Measurements from ENCODE around the gene IL17REL.

The IL17REL gene

DNA sequence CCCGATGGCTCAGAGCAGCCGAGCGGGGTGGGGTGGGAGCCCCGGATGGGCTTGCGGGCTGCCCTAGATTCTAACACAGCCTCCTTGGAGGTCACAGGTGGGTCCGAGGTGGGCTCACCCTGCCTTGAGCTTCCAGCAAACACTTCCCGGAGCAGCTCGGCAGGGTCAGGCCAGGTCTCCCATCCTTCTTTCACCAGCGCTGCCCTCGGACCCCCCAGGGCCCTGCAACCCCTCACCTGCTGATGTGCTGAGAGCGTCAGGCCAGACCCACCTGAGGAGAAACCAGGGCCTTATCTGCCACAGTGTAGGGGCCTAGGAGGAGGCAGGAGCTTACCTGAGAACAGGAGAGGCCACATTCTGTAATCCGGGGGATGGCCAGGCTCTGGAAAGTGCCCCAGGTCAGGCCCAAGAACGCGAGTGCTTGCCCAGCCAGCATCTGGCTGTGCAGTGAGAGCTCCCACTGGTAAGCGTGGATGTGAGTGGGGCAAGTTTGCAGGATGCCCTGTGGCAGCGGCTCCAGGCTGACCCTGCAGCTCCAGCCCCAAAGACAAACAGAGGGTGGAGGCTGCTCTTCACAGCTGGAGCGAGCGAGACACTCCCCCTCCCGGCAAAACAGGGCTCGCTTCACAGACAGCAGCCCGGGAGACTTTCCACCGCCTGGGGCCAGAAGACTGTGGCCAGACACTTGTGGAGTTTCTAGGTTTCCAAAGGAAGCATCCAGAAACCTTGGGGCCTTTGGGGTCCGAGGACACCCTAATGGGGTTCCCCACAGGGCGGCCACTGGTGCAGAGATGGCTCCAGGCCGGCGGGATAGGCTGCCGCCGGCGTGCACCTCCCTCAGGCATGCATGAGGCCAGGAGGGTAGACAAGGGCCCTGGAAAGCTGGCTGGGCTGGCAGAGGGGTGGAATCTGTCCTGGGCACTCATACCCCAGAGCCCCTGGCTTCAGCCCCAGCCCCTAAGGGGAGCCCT is at the start of gene IL17REL:
Gene IL17REL, minus strand, starts transcription at position 555 of the 971 bp plus-strand sequence. Its CDS starts 119 bp downstream, at position 436.
- H3K4me1 ChIP-seq (ENCODE audit: control insufficient read depth, insufficient read depth, low read length) = peaks cover 27% of the 10 kb centered on the region
- no peaks in the 10 kb centered on the region for H3K9me3 ChIP-seq (ENCODE audit: control insufficient read depth, insufficient read depth, low read depth, low read length)
- no peaks in the 10 kb centered on the region for H3K36me3 ChIP-seq (ENCODE audit: control insufficient read depth, insufficient read depth, low read length)
- no peak within 1 kb of the TSS for H3K27ac ChIP-seq (ENCODE audit: low read depth, low read length)
- no peak within 1 kb of the TSS for H3K9ac ChIP-seq (ENCODE audit: low read length)
- no peak within 1 kb of the TSS for H3K4me3 ChIP-seq (ENCODE audit: low read depth, low read length)
- peaks cover 84% of the 10 kb centered on the region for H3K27me3 ChIP-seq (ENCODE audit: control insufficient read depth, insufficient read depth, low read length)

DNA sequence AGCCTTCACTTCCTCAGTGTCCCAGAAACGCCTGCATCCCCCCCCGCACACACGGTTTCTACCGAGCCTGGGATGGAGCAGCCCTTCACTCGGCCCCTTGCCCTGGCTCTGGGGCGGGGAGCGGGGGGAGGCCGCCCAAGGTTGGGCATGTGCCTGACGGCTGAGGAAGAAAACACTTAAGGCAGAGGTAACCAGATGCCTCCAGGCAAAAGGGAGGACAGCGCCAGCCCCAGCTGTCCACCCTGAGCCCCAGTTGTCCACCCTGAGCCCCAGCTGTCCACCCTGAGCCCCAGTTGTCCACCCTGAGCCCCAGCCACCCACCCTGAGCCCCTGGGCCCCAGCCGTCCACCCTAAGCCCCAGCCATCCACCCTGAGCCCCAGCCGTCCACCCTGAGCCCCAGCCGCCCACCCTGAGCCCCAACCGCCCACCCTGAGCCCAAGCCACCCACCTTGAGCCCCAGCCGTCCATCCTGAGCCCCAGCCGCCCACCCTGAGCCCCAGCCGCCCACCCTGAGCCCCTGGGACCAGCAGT is 49.3 kb upstream of the IL17REL start:
- no peak overlapping the region for H3K27ac ChIP-seq (ENCODE audit: low read depth, low read length)

DNA sequence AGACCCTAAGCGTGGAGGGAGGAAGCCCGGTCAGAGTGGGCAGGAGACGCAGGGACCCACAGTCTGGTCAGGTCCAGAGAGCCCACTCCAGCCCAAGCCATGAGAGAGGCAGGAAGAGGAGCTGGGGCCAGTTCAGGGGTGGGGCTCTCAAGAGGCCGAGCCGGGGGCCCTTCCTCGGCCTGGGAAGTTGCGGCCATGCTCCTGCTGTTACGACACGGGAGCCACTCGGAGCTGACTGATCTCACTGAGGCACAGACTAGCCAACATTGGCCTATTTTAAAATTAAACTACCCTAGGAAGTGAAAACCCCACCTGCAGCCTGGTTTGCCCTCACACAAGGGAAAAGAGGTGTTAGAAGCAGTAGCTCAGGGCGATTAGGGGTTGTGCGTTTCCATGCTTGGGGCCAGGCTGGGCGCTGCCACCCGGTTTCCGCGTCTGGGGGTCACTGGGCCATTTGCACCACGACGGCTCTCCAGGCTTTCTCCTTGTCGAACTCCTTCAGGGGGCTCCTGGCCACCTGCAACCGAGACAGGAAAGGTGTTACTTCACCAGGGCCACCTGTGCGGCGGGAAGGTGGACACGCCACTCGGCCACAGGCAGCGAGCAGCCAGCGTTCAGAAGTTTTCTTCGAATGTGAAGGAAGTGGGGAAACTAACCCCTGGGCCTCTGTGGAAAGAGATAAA is 48.7 kb upstream of the IL17REL start:
- no peaks in the 10 kb centered on the region for H3K9me3 ChIP-seq (ENCODE audit: control insufficient read depth, insufficient read depth, low read depth, low read length)
- no peak overlapping the region for H3K9ac ChIP-seq (ENCODE audit: low read length)
- no peaks in the 10 kb centered on the region; the same call in 1 of the 2 replicates for H3K4me1 ChIP-seq (ENCODE audit: control insufficient read depth, insufficient read depth, low read length)
- no peaks in the 10 kb centered on the region for H3K36me3 ChIP-seq (ENCODE audit: control insufficient read depth, insufficient read depth, low read length)
- no peak overlapping the region for H3K27ac ChIP-seq (ENCODE audit: low read depth, low read length)
- no peak overlapping the region for H3K4me3 ChIP-seq (ENCODE audit: low read depth, low read length)
- peaks cover 15% of the 10 kb centered on the region for H3K27me3 ChIP-seq (ENCODE audit: control insufficient read depth, insufficient read depth, low read length)

More for the DNA sequence above, 49.3 kb upstream of the IL17REL start:
- Histone ChIP-seq H3K9ac (ENCODE audit: low read length) (no peak overlapping the region), H3K36me3 (ENCODE audit: control insufficient read depth, insufficient read depth, low read length) (no peaks in the 10 kb centered on the region), H3K4me3 (ENCODE audit: low read depth, low read length) (no peak overlapping the region), H3K9me3 (ENCODE audit: control insufficient read depth, insufficient read depth, low read depth, low read length) (no peaks in the 10 kb centered on the region), H3K4me1 (ENCODE audit: control insufficient read depth, insufficient read depth, low read length) (no peaks in the 10 kb centered on the region; the same call in 1 of the 2 replicates), H3K27me3 (ENCODE audit: control insufficient read depth, insufficient read depth, low read length) (peaks cover 15% of the 10 kb centered on the region)

DNA sequence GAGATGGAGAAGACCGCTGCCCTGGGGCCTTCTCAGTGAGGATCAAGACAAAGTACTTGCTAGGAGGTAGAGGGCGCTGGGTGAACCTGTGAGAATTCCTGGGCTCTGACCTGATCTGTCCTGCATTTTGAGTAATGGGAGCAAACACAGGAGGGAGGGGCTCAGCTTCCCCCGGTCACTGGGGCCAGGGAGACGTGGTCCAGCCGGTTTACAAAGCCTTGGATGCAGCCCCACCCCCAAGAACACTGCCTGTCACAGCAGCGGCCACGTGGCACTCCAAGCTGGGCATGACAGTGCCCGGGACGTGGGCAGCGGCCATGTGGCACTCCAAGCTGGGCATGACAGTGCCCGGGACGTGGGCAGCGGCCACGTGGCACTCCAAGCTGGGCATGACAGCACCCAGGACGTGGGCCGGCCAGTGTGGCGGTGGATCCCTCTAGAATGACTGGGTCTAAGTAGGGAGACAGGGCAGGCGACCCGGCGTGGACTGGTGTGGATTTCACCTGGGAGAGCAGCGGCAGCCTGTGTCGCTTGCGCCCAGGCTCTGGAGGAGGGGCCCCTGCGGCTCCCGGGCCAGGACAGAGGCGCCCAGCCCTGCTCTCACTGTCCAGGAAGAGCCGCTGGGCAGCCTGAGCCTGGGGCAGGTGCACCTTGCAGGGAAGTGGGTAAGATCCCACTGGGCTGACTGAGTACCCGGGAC is 48.0 kb upstream of the IL17REL start:
- no peak overlapping the region for H3K4me3 ChIP-seq (ENCODE audit: low read depth, low read length)
- peaks cover 15% of the 10 kb centered on the region for H3K27me3 ChIP-seq (ENCODE audit: control insufficient read depth, insufficient read depth, low read length)
- H3K4me1 ChIP-seq (ENCODE audit: control insufficient read depth, insufficient read depth, low read length) = no peaks in the 10 kb centered on the region; the same call in 1 of the 2 replicates
- no peak overlapping the region for H3K27ac ChIP-seq (ENCODE audit: low read depth, low read length)
- H3K9ac ChIP-seq (ENCODE audit: low read length) = no peak overlapping the region
- H3K9me3 ChIP-seq (ENCODE audit: control insufficient read depth, insufficient read depth, low read depth, low read length) = no peaks in the 10 kb centered on the region
- H3K36me3 ChIP-seq (ENCODE audit: control insufficient read depth, insufficient read depth, low read length) = no peaks in the 10 kb centered on the region

DNA sequence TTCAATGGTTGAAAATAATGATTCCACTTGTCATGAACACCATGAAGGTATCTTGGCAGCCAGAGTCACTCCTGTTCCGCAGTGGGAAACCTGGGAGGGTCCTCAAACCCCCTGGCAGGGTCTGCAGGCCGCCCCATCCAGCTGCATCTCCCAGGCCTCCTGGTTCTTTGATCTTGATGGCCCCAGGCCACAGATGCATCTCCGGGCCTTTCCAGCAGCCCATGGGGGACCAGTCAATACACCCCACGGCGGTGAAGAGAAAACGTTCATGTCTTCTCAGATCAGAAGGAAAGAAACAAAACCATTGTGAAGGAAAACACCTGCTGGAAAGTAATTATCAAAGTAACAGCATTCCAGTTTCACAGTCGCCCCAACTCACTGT is 47.3 kb upstream of the IL17REL start:
- Histone ChIP-seq H3K27me3 (ENCODE audit: control insufficient read depth, insufficient read depth, low read length) (peaks cover 15% of the 10 kb centered on the region), H3K4me3 (ENCODE audit: low read depth, low read length) (peak overlapping the region; percentile 68; the same call in 1 of the 2 replicates), H3K9ac (ENCODE audit: low read length) (no peak overlapping the region), H3K4me1 (ENCODE audit: control insufficient read depth, insufficient read depth, low read length) (no peaks in the 10 kb centered on the region; the same call in 1 of the 2 replicates), H3K27ac (ENCODE audit: low read depth, low read length) (no peak overlapping the region), H3K36me3 (ENCODE audit: control insufficient read depth, insufficient read depth, low read length) (no peaks in the 10 kb centered on the region), H3K9me3 (ENCODE audit: control insufficient read depth, insufficient read depth, low read depth, low read length) (no peaks in the 10 kb centered on the region)

DNA sequence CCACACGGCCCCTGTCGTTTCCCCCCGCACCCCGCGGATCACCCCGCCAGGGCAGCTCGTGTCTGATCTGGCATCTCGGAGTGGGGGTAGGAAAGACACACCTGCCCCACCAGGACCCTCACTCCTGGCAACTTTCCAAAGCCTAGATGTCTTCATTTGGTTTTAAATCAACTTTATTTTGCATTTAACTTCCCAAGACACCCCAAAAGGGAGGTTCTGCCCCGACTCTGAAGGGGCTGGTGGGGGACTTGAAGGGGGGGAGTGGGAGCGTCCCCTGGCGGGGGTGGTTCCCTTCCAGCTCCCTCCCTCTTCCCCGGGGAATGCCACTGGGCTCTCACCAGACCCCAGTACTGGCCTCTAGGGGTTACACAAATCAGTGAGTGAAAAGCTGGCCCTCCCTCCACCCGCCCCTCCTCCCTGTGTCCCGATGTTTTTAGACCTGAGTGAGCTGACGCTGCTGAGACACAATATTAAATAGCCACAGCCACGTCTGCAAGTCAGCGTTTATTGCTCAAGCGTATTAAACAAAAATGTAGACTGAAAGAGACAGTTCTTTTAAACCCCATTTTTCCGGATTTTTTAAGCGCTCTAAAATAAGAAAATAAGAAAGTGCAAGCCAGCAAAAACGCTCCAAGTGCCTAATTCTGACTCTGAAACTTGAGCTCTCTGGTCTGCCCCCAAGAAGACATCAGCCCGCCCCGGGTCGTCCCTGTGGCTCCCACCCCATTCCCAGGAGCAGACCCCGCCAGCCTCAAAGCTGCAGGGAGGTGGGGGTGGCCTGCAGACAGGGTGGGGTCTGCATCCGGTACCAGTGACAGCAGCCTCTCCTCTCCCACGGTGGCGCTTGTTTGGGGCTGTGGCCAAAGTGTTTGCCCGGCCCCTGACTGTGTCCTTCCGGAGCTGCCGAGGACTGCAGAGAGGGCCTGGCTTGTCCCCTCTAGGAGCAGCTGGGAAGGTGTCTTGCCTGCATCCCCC is 46.6 kb upstream of the IL17REL start:
- Histone ChIP-seq H3K36me3 (ENCODE audit: control insufficient read depth, insufficient read depth, low read length) (no peaks in the 10 kb centered on the region), H3K4me3 (ENCODE audit: low read depth, low read length) (peak overlapping the region; percentile 68), H3K9me3 (ENCODE audit: control insufficient read depth, insufficient read depth, low read depth, low read length) (no peaks in the 10 kb centered on the region), H3K27ac (ENCODE audit: low read depth, low read length) (no peak overlapping the region), H3K27me3 (ENCODE audit: control insufficient read depth, insufficient read depth, low read length) (peaks cover 15% of the 10 kb centered on the region), H3K4me1 (ENCODE audit: control insufficient read depth, insufficient read depth, low read length) (no peaks in the 10 kb centered on the region; the same call in 1 of the 2 replicates), H3K9ac (ENCODE audit: low read length) (no peak overlapping the region)

DNA sequence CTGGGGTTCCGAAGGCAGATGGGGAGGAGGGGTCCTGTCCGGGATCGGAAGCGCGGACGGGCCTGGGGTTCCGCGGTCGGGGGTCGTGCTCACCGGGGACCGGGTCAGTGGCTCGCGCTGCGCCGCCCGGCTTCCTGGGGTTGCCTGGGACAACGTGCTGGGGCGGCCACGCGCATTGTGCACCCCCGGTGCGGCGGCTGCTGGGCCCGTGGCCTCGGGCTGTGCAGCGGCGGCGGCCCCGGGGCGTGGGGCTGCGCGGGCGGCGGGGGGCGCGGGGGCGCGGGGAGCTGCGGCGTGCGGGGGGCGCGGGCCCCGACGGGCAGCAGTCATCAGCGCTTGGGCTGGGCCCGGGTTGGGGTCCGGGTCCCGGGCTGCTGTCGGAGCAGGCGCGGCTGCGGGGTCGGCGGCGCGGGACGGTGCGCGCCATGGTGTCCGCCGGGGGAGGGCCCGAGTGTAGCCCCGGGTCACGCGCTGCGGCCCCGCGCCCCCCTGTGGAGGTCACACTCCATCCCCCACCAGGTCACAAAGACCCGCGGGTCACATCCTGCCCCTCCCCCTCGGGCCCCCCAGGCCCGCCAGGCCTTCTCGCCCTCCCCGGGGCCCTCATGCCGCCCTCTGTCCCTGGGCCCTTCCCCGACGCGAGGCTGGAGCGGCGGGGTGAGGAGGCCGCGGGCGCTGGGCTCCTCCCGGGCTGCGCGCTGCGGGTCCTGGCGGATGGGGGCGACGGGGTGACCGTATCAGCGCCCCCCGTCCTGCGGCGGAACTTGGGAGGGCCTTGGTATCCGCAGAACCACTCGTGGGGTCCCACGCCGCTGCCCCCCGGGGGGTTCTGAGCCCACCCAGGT is 45.7 kb upstream of the IL17REL start, which contains the start of gene TTLL8:
Gene TTLL8, minus strand, starts transcription at position 238 of the 845 bp plus-strand sequence.
- Histone ChIP-seq H3K27ac (ENCODE audit: low read depth, low read length) (no peak within 1 kb of the TSS), H3K27me3 (ENCODE audit: control insufficient read depth, insufficient read depth, low read length) (peaks cover 15% of the 10 kb centered on the region), H3K36me3 (ENCODE audit: control insufficient read depth, insufficient read depth, low read length) (no peaks in the 10 kb centered on the region), H3K4me3 (ENCODE audit: low read depth, low read length) (peak within 1 kb of the TSS; percentile 68), H3K9me3 (ENCODE audit: control insufficient read depth, insufficient read depth, low read depth, low read length) (peaks cover 3% of the 10 kb centered on the region; the same call in 1 of the 2 replicates), H3K4me1 (ENCODE audit: control insufficient read depth, insufficient read depth, low read length) (no peaks in the 10 kb centered on the region; the same call in 1 of the 2 replicates), H3K9ac (ENCODE audit: low read length) (no peak within 1 kb of the TSS)

DNA sequence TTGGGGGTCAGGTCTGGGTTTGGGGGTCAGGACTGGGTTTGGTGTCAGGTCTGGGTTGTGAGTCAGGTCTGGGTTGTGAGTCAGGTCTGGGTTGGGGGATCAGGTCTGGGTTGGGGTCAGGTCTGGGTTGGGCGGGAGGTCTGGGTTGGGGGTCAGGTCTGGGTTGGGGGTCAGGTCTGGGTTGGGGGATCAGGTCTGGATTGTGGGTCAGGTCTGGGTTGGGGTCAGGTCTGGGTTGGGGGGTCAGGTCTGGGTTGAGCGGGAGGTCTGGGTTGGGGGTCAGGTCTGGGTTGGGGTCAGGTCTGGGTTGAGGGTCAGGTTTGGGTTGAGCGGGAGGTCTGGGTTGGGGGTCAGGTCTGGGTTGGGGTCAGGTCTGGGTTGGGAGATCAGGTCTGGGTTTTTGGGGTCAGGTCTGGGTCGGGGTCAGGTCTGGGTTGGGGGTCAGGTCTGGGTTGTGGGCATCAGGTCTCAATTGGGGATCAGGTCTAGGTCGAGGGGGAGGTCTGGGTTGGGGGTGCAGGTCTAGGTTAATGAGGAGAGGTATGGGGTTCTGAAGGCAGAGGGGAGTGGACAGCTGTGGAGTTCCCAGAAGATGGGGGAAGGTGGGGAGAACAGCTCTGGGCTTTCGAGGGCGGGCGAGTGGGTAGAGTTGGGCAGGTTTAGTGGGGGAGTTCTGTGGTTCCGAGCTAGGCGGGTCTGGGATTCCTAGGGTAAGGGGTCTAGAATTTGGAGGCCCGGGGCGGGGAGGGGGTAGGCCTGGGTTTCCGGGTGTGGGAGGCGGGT is 44.9 kb upstream of the IL17REL start:
- H3K27ac ChIP-seq (ENCODE audit: low read depth, low read length) = no peak overlapping the region
- peaks cover 3% of the 10 kb centered on the region; the same call in 1 of the 2 replicates for H3K9me3 ChIP-seq (ENCODE audit: control insufficient read depth, insufficient read depth, low read depth, low read length)
- no peaks in the 10 kb centered on the region; the same call in 1 of the 2 replicates for H3K4me1 ChIP-seq (ENCODE audit: control insufficient read depth, insufficient read depth, low read length)
- no peak overlapping the region for H3K9ac ChIP-seq (ENCODE audit: low read length)
- H3K27me3 ChIP-seq (ENCODE audit: control insufficient read depth, insufficient read depth, low read length) = peaks cover 15% of the 10 kb centered on the region
- 0 out of 2 replicates have a peak overlapping the region, but pooled peaks have one; percentile 23 for H3K4me3 ChIP-seq (ENCODE audit: low read depth, low read length)
- H3K36me3 ChIP-seq (ENCODE audit: control insufficient read depth, insufficient read depth, low read length) = no peaks in the 10 kb centered on the region

Data from HUES6 (cell line).